Measurements from ENCODE around the gene CTBP2.

The CTBP2 gene

GRCh38 chr10:125055446-125055845 lies 104.9 kb downstream of the CTBP2 start:
- H4K8ac ChIP-seq (ENCODE audit: low read depth, low read length), result no peak overlapping the region
- no peak overlapping the region for H3K4ac ChIP-seq (ENCODE audit: low read depth, low read length)
- H3K18ac ChIP-seq (ENCODE audit: low read length), result no peak overlapping the region
- no peak overlapping the region for H4K5ac ChIP-seq (ENCODE audit: low read length)
- H3K79me2 ChIP-seq (ENCODE audit: control insufficient read depth, insufficient read depth, low read length), result peaks cover 96% of the 10 kb centered on the region
- no peak for DNase-seq
- H3K4me3 ChIP-seq (ENCODE audit: low read length), result no peak overlapping the region
- H2AK5ac ChIP-seq (ENCODE audit: low read length), result no peak overlapping the region
- H2BK120ac ChIP-seq (ENCODE audit: low read depth, low read length), result no peak overlapping the region
- no peak overlapping the region for H3K9ac ChIP-seq (ENCODE audit: low read length)
- H3K79me1 ChIP-seq (ENCODE audit: low read length), result peaks cover 35% of the 10 kb centered on the region
- peaks cover 9% of the 10 kb centered on the region for H3K4me1 ChIP-seq (ENCODE audit: control insufficient read depth, low read depth, low read length)
- no peaks in the 10 kb centered on the region for H3K27me3 ChIP-seq (ENCODE audit: insufficient read depth, low read length, poor library complexity)
- no peak overlapping the region for H2BK15ac ChIP-seq (replicated peaks; ENCODE audit: low read depth)
- peaks cover 1% of the 10 kb centered on the region for H3K36me3 ChIP-seq (ENCODE audit: control insufficient read depth, insufficient read depth, low read length)
- H3K27ac ChIP-seq (ENCODE audit: low read depth, low read length), result no peak overlapping the region
- H3K4me2 ChIP-seq (ENCODE audit: low read length), result no peak overlapping the region
- H3K23ac ChIP-seq (ENCODE audit: low read length), result peak overlapping the region; percentile 55
- WGBS (ENCODE audit: extremely low coverage, insufficient coverage, low lambda C conversion rate), result no CpG with 5 or more reads among the region's 5 CpGs
- H2BK5ac ChIP-seq (ENCODE audit: low read length), result no peak overlapping the region
- H3K56ac ChIP-seq (ENCODE audit: low read length), result no peak overlapping the region

- no peak overlapping the region for H3K4me2 ChIP-seq (ENCODE audit: low read length)
- H2BK120ac ChIP-seq (ENCODE audit: low read depth, low read length), result no peak overlapping the region
- peaks cover 35% of the 10 kb centered on the region for H3K79me1 ChIP-seq (ENCODE audit: low read length)
- H3K23ac ChIP-seq (ENCODE audit: low read length), result peak overlapping the region; percentile 55
- H2BK15ac ChIP-seq (replicated peaks; ENCODE audit: low read depth), result no peak overlapping the region
- H3K4me1 ChIP-seq (ENCODE audit: control insufficient read depth, low read depth, low read length), result peaks cover 9% of the 10 kb centered on the region
- no peaks in the 10 kb centered on the region for H3K27me3 ChIP-seq (ENCODE audit: insufficient read depth, low read length, poor library complexity)
- no peak overlapping the region for H4K5ac ChIP-seq (ENCODE audit: low read length)
- no peak overlapping the region for H3K9ac ChIP-seq (ENCODE audit: low read length)
- no peak for DNase-seq
- no peak overlapping the region for H4K8ac ChIP-seq (ENCODE audit: low read depth, low read length)
- no peak overlapping the region for H3K18ac ChIP-seq (ENCODE audit: low read length)
- H3K4me3 ChIP-seq (ENCODE audit: low read length), result no peak overlapping the region
- H3K27ac ChIP-seq (ENCODE audit: low read depth, low read length), result no peak overlapping the region
- no peaks in the 10 kb centered on the region for H3K36me3 ChIP-seq (ENCODE audit: control insufficient read depth, insufficient read depth, low read length)
- no peak overlapping the region for H3K56ac ChIP-seq (ENCODE audit: low read length)
- H3K4ac ChIP-seq (ENCODE audit: low read depth, low read length), result no peak overlapping the region
- H2AK5ac ChIP-seq (ENCODE audit: low read length), result no peak overlapping the region
- no CpG with 5 or more reads among the region's 9 CpGs for WGBS (ENCODE audit: extremely low coverage, insufficient coverage, low lambda C conversion rate)
- H3K79me2 ChIP-seq (ENCODE audit: control insufficient read depth, insufficient read depth, low read length), result peaks cover 94% of the 10 kb centered on the region
- no peak overlapping the region for H2BK5ac ChIP-seq (ENCODE audit: low read length)
These were observed 105.6 kb downstream of the CTBP2 start for GRCh38 chr10:125054669-125055268.

GRCh38 chr10:125054216-125054615 lies 106.1 kb downstream of the CTBP2 start:
- Histone ChIP-seq H2BK15ac (replicated peaks; ENCODE audit: low read depth) (no peak overlapping the region), H3K27ac (ENCODE audit: low read depth, low read length) (no peak overlapping the region), H3K9ac (ENCODE audit: low read length) (no peak overlapping the region), H3K79me2 (ENCODE audit: control insufficient read depth, insufficient read depth, low read length) (peaks cover 95% of the 10 kb centered on the region), H3K4me3 (ENCODE audit: low read length) (no peak overlapping the region), H4K5ac (ENCODE audit: low read length) (no peak overlapping the region), H2AK5ac (ENCODE audit: low read length) (no peak overlapping the region), H3K36me3 (ENCODE audit: control insufficient read depth, insufficient read depth, low read length) (no peaks in the 10 kb centered on the region), H2BK120ac (ENCODE audit: low read depth, low read length) (no peak overlapping the region), H3K27me3 (ENCODE audit: insufficient read depth, low read length, poor library complexity) (no peaks in the 10 kb centered on the region), H2BK5ac (ENCODE audit: low read length) (no peak overlapping the region), H3K4me1 (ENCODE audit: control insufficient read depth, low read depth, low read length) (peaks cover 9% of the 10 kb centered on the region), H3K4ac (ENCODE audit: low read depth, low read length) (no peak overlapping the region), H3K4me2 (ENCODE audit: low read length) (no peak overlapping the region), H4K8ac (ENCODE audit: low read depth, low read length) (no peak overlapping the region), H3K23ac (ENCODE audit: low read length) (no peak overlapping the region), H3K56ac (ENCODE audit: low read length) (no peak overlapping the region), H3K18ac (ENCODE audit: low read length) (no peak overlapping the region), H3K79me1 (ENCODE audit: low read length) (peaks cover 37% of the 10 kb centered on the region)
- no CpG with 5 or more reads among the region's 3 CpGs for WGBS (ENCODE audit: extremely low coverage, insufficient coverage, low lambda C conversion rate)
- no peak for DNase-seq

GRCh38 chr10:125052146-125052545 lies 108.2 kb downstream of the CTBP2 start:
- Histone ChIP-seq H2BK120ac (ENCODE audit: low read depth, low read length) (no peak overlapping the region), H3K9ac (ENCODE audit: low read length) (no peak overlapping the region), H4K8ac (ENCODE audit: low read depth, low read length) (no peak overlapping the region), H2AK5ac (ENCODE audit: low read length) (no peak overlapping the region), H2BK5ac (ENCODE audit: low read length) (no peak overlapping the region), H3K4me1 (ENCODE audit: control insufficient read depth, low read depth, low read length) (peaks cover 10% of the 10 kb centered on the region), H3K4me3 (ENCODE audit: low read length) (no peak overlapping the region), H3K4me2 (ENCODE audit: low read length) (no peak overlapping the region), H4K5ac (ENCODE audit: low read length) (no peak overlapping the region), H3K27me3 (ENCODE audit: insufficient read depth, low read length, poor library complexity) (no peaks in the 10 kb centered on the region), H3K56ac (ENCODE audit: low read length) (no peak overlapping the region), H3K36me3 (ENCODE audit: control insufficient read depth, insufficient read depth, low read length) (no peaks in the 10 kb centered on the region), H3K27ac (ENCODE audit: low read depth, low read length) (no peak overlapping the region), H2BK15ac (replicated peaks; ENCODE audit: low read depth) (no peak overlapping the region), H3K18ac (ENCODE audit: low read length) (no peak overlapping the region), H3K4ac (ENCODE audit: low read depth, low read length) (no peak overlapping the region), H3K23ac (ENCODE audit: low read length) (no peak overlapping the region), H3K79me2 (ENCODE audit: control insufficient read depth, insufficient read depth, low read length) (peaks cover 82% of the 10 kb centered on the region), H3K79me1 (ENCODE audit: low read length) (peaks cover 36% of the 10 kb centered on the region)
- DNase-seq, result no peak
- no CpG with 5 or more reads among the region's 8 CpGs for WGBS (ENCODE audit: extremely low coverage, insufficient coverage, low lambda C conversion rate)

- peaks cover 29% of the 10 kb centered on the region for H3K79me1 ChIP-seq (ENCODE audit: low read length)
These were observed 110.0 kb downstream of the CTBP2 start for GRCh38 chr10:125050383-125050782.

More at GRCh38 chr10:125050383-125050782, 110.0 kb downstream of the CTBP2 start:
- no peak overlapping the region for H3K4me2 ChIP-seq (ENCODE audit: low read length)
- no peak overlapping the region for H2BK120ac ChIP-seq (ENCODE audit: low read depth, low read length)
- no CpG with 5 or more reads among the region's 14 CpGs for WGBS (ENCODE audit: extremely low coverage, insufficient coverage, low lambda C conversion rate)
- no peak overlapping the region for H3K4me3 ChIP-seq (ENCODE audit: low read length)
- no peak overlapping the region for H2BK5ac ChIP-seq (ENCODE audit: low read length)
- H3K27ac ChIP-seq (ENCODE audit: low read depth, low read length), result no peak overlapping the region
- DNase-seq, result no peak
- no peak overlapping the region for H3K18ac ChIP-seq (ENCODE audit: low read length)
- peaks cover 75% of the 10 kb centered on the region for H3K79me2 ChIP-seq (ENCODE audit: control insufficient read depth, insufficient read depth, low read length)
- H3K27me3 ChIP-seq (ENCODE audit: insufficient read depth, low read length, poor library complexity), result no peaks in the 10 kb centered on the region
- H2AK5ac ChIP-seq (ENCODE audit: low read length), result no peak overlapping the region
- H2BK15ac ChIP-seq (replicated peaks; ENCODE audit: low read depth), result no peak overlapping the region
- no peak overlapping the region for H4K5ac ChIP-seq (ENCODE audit: low read length)
- no peak overlapping the region for H3K9ac ChIP-seq (ENCODE audit: low read length)
- H4K8ac ChIP-seq (ENCODE audit: low read depth, low read length), result no peak overlapping the region
- H3K56ac ChIP-seq (ENCODE audit: low read length), result no peak overlapping the region
- peaks cover 12% of the 10 kb centered on the region for H3K4me1 ChIP-seq (ENCODE audit: control insufficient read depth, low read depth, low read length)
- no peaks in the 10 kb centered on the region for H3K36me3 ChIP-seq (ENCODE audit: control insufficient read depth, insufficient read depth, low read length)
- H3K4ac ChIP-seq (ENCODE audit: low read depth, low read length), result no peak overlapping the region
- no peak overlapping the region for H3K23ac ChIP-seq (ENCODE audit: low read length)
